SK-N-MC (cell line): ENCODE data around the gene C17orf50.
A peak's percentile ranks its signal among the peaks of the same experiment; 100 is the strongest.

Source experiments
- DNase-seq: peaks from one replicate; pipeline ENCODE4 v3.0.0-alpha.2; 2011; ENCODE audit warnings: low read depth, low spot score
- H3K27ac ChIP-seq: fragments of 200-600 bp; sonication (generic); 2 replicates; pipeline ENCODE4 v1.5.1; 2016; ENCODE audit warnings: mixed run types
- H3K36me3 ChIP-seq: fragments of 200-600 bp; sonication (generic); 2 replicates; pipeline ENCODE4 v1.6.1; 2017; ENCODE audit warnings: antibody characterized with exemption, low read length, mixed read lengths; ENCODE audit not compliant: insufficient read depth
- H3K4me3 ChIP-seq: fragments of 200-600 bp; sonication (generic); 2 replicates; pipeline ENCODE4 v1.5.1; 2016
- H3K9ac ChIP-seq: fragments of 200-600 bp; sonication (generic); 2 replicates; pipeline ENCODE4 v1.8.0; 2017; ENCODE audit warnings: mixed run types, mixed read lengths; ENCODE audit not compliant: insufficient read length
- H3K9me3 ChIP-seq: fragments of 200-600 bp; sonication (generic); 2 replicates; pipeline ENCODE4 v1.6.1; 2017; ENCODE audit warnings: low read depth, mild to moderate bottlenecking, antibody characterized with exemption, low read length, moderate library complexity, mixed read lengths
- EZH2 ChIP-seq: fragments of 200-600 bp; sonication (generic); IDR thresholded peaks from one replicate; pipeline ENCODE4 v1.6.1; 2017; ENCODE audit warnings: antibody characterized with exemption
- FOXP2 ChIP-seq: optimal IDR thresholded peaks from 2 replicates; pipeline ENCODE3; 2011; ENCODE audit warnings: mild to moderate bottlenecking, moderate library complexity; ENCODE audit not compliant: insufficient read depth; ENCODE audit errors: extremely low read length, control extremely low read depth
- POLR2AphosphoS5 ChIP-seq: IDR thresholded peaks from 2 replicates; pipeline ENCODE4 v1.6.1; 2012; ENCODE audit warnings: mild to moderate bottlenecking, low read depth, low read length, borderline replicate concordance

C17orf50 gene

DNA sequence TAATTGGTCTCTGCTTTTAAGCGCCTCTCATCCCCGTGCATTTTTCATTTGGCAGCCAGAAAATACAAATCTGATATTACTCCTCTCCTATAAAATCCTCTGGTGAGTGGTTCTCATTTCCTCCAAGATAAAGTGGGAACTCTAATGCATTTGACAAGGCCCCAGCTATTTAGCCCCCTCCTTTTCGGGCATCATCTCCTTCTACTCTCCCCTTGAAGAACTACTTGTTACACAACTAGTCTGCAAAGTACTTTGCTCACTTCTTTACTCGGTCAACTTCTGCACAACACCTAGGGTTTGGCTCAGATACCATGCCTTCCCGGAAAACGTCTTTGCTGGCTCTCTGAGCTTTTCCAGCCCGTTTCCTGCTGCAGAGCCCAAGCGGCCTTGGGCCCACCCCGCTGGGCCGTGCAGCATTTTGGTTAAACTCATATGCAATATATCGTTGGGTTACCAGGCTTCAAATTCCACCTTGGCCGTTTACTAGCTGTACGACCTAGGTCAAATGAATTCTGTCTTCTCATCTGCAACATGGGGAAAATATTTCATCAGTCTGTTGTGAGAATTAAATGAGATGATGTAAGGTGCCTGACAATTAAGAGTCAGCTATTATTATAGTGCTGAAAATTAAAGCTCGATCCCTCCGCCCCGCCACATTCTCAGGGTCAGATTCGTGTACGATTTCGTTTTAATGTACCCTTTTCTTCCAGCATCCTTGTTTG lies 47.7 kb downstream of the C17orf50 start:
- H3K9ac ChIP-seq = peak overlapping the region; percentile 98
- peak overlapping the region; percentile 98 for H3K27ac ChIP-seq

DNA sequence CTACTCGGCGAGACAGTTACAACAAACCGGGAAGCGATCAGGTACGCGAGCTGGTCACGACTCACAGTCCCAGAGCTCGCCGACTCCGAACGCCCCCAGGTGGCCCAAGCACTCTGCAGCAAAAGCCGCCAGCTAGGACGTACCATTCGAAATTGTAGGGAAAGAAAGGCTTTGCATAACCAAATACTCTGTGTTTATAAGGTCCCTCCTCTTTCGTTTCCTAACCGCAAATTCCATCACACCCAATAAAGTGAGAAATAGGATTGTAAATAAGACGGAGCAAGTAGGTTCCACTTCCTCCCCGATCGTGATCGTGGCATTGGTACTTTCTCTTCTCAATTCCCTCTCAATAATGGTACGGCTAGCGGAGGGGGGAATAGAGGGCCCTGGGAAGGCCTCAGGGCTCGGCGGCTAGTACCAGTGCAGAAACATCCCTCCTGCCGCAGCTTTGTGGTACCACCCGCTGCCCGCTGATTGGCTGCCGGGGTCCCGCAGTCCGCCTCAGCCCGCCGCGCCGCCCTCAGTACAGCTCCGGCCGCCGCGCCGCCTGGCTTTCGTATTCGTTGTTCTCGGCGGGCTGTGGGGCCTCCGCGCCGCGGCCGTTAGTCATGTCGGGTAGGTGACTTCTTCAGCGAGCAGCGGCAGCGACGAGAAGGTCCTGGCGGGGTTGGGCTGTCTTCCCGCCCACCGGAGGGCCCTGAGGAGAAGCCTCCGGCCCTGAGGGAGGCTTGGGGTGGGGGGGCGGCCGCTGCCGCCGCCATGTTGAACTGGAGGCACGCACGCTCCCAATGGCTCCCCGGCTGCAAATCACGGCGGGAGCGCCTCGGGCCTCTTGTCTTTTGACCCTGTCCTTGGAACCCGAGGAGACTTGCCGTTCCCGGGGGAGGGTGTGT lies 48.5 kb downstream of the C17orf50 start, which contains the start of gene TAF15:
Gene TAF15 (plus strand): TSS at position 523 of the 893 bp plus-strand sequence. CDS start 86 bp downstream, at position 609.
- H3K4me3 ChIP-seq = peak within 1 kb of the TSS; percentile 94
- H3K9ac ChIP-seq = peak within 1 kb of the TSS; percentile 98
- no peaks in the 10 kb centered on the region for H3K9me3 ChIP-seq
- peak within 1 kb of the TSS; percentile 98 for H3K27ac ChIP-seq
- TF ChIP-seq POLR2AphosphoS5 = peak; percentile 99
- peak; percentile 72 for TF ChIP-seq FOXP2
- no peak for TF ChIP-seq EZH2
- peak; percentile 97 for DNase-seq
- peaks cover 34% of the 10 kb centered on the region for H3K36me3 ChIP-seq

More for the DNA sequence above, 47.7 kb downstream of the C17orf50 start:
- no peak for DNase-seq
- Histone ChIP-seq H3K36me3 (peaks cover 29% of the 10 kb centered on the region), H3K9me3 (no peaks in the 10 kb centered on the region), H3K4me3 (peak overlapping the region; percentile 94)
- TF ChIP-seq EZH2 (no peak), FOXP2 (no peak), POLR2AphosphoS5 (no peak)

GRCh38 chr17:35809855-35810461 lies 49.3 kb downstream of the C17orf50 start:
- no peak for TF ChIP-seq FOXP2
- TF ChIP-seq POLR2AphosphoS5 = no peak
- no peak for TF ChIP-seq EZH2
- Histone ChIP-seq H3K9me3 (no peaks in the 10 kb centered on the region), H3K9ac (peak overlapping the region; percentile 98), H3K36me3 (peaks cover 34% of the 10 kb centered on the region), H3K4me3 (peak overlapping the region; percentile 94), H3K27ac (peak overlapping the region; percentile 98)
- DNase-seq = no peak

DNA sequence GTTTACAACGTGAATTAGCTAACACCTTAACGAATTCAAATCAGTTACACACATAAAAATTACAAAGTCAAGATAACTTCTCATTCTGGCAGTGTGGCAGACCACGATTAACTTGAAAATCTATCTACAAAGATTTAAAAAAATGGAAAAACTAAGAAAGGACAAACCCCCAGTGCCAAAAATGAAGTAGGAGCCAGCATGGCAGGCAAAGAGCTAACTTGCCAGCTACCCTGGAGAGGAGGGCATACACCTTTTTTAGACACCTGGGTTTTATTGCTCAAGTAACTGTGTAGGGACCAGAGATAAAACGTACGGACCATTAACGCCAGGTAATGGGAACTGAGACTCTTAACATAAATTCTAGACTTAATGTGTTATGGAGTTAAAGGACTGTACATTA lies 51.1 kb downstream of the C17orf50 start:
- Histone ChIP-seq H3K9ac (peak overlapping the region; percentile 98), H3K36me3 (peaks cover 52% of the 10 kb centered on the region), H3K4me3 (peak overlapping the region; percentile 94), H3K27ac (peak overlapping the region; percentile 60; the same call in 1 of the 2 replicates), H3K9me3 (no peaks in the 10 kb centered on the region)
- no peak for TF ChIP-seq EZH2
- TF ChIP-seq POLR2AphosphoS5 = no peak; the same call in 1 of the 2 replicates
- TF ChIP-seq FOXP2 = no peak
- no peak for DNase-seq

- no peak overlapping the region for H3K4me3 ChIP-seq
- H3K9ac ChIP-seq = no peak overlapping the region
- H3K9me3 ChIP-seq = no peaks in the 10 kb centered on the region
- no peak for DNase-seq
- TF ChIP-seq FOXP2 (no peak), EZH2 (no peak), POLR2AphosphoS5 (no peak)
- H3K36me3 ChIP-seq = peaks cover 59% of the 10 kb centered on the region
- no peak overlapping the region for H3K27ac ChIP-seq
Measured at GRCh38 chr17:35812456-35812855, 51.8 kb downstream of the C17orf50 start.
